Gastroesophageal sphincter (tissue), 3 donors: ENCODE data around the gene ADAD2.

Source experiments
- CTCF ChIP-seq, 4 experiments: fragments of 200-600 bp in 2 of 4; fragments of 450-650 bp in 2 of 4; sonication (generic) in 1 of 4; IDR thresholded peaks; one replicate each; pipeline ENCODE4 v1.5.1; 2017 to 2019; ENCODE audit warnings: antibody characterized with exemption in 4 of 4, mild to moderate bottlenecking in 2 of 4, moderate library complexity in 2 of 4
- EP300 ChIP-seq: sonication (generic); formaldehyde crosslinking; IDR thresholded peaks from one replicate; pipeline ENCODE4 v1.6.1; 2017; ENCODE audit warnings: antibody characterized with exemption, mild to moderate bottlenecking
- POLR2A ChIP-seq, 2 donors: fragments of 450-650 bp; IDR thresholded peaks; one replicate each; pipeline ENCODE4 v1.6.1; 2017; ENCODE audit warnings: antibody characterized with exemption in 2 of 2, mild to moderate bottlenecking in 2 of 2, moderate library complexity in 1 of 2
- POLR2AphosphoS5 ChIP-seq: sonication (generic); formaldehyde crosslinking; IDR thresholded peaks from one replicate; pipeline ENCODE4 v1.6.1; 2017; ENCODE audit warnings: antibody characterized with exemption

- TF ChIP-seq POLR2A (IDR thresholded peaks at IDR 0.05) = no peak
- TF ChIP-seq CTCF (IDR thresholded peaks at IDR 0.05) = no peak
- TF ChIP-seq EP300 = no peak
- no peak for TF ChIP-seq POLR2AphosphoS5
Measured at GRCh38 chr16:84193480-84193879, 2.5 kb downstream of the ADAD2 start.
